HG02623 (cell line): ENCODE data around the gene CLVS2.

ENCODE experiments used
- ATAC-seq: cut with Tn5 transposase; IDR thresholded peaks from one replicate; pipeline ENCODE4 v1.9.1; 2021; ENCODE audit warnings: moderate library complexity; ENCODE audit not compliant: unreplicated experiment

CLVS2 gene

GRCh38 chr6:122995921-122996793 lies at the start of gene CLVS2:
TSS of gene CLVS2 (plus strand) at chr6:122996235. CDS start at chr6:122997778, 1,543 bp downstream.
- no peak for ATAC-seq

- no peak for ATAC-seq
These were observed 48.7 kb upstream of the CLVS2 start for GRCh38 chr6:122947355-122947754.

GRCh38 chr6:122953766-122954165 lies 42.3 kb upstream of the CLVS2 start:
- ATAC-seq, result no peak

GRCh38 chr6:122956376-122956775 lies 39.7 kb upstream of the CLVS2 start:
- no peak for ATAC-seq

- ATAC-seq, result no peak
These were observed 33.9 kb upstream of the CLVS2 start for GRCh38 chr6:122962000-122962624.

- no peak for ATAC-seq
These were observed 26.0 kb upstream of the CLVS2 start for GRCh38 chr6:122969999-122970533.

GRCh38 chr6:122977180-122977579 lies 18.9 kb upstream of the CLVS2 start:
- no peak for ATAC-seq

- ATAC-seq, result no peak
These were observed 11.6 kb upstream of the CLVS2 start for GRCh38 chr6:122984393-122984792.

- ATAC-seq, result no peak
These were observed 1.8 kb upstream of the CLVS2 start for GRCh38 chr6:122994256-122994655.

GRCh38 chr6:122996794-122997505 lies 915 bp downstream of the CLVS2 start:
- ATAC-seq, result no peak

GRCh38 chr6:122997541-122998150 lies 1.6 kb downstream of the CLVS2 start:
- ATAC-seq, result no peak

- ATAC-seq, result no peak
These were observed 2.5 kb downstream of the CLVS2 start for GRCh38 chr6:122998403-122998975.

GRCh38 chr6:123000244-123000770 lies 4.3 kb downstream of the CLVS2 start:
- no peak for ATAC-seq

GRCh38 chr6:123001540-123001939 lies 5.5 kb downstream of the CLVS2 start:
- ATAC-seq, result no peak

- no peak for ATAC-seq
These were observed 11.8 kb downstream of the CLVS2 start for GRCh38 chr6:123007885-123008284.

- ATAC-seq, result no peak
These were observed 13.0 kb downstream of the CLVS2 start for GRCh38 chr6:123009059-123009458.

- no peak for ATAC-seq
These were observed 18.8 kb downstream of the CLVS2 start for GRCh38 chr6:123014835-123015234.

GRCh38 chr6:123016431-123017103 lies 20.5 kb downstream of the CLVS2 start:
- ATAC-seq, result no peak

GRCh38 chr6:123017104-123017682 lies 21.2 kb downstream of the CLVS2 start:
- ATAC-seq, result no peak
